ENCODE data around the gene RYR2. TPM values are rescaled to one million over a fixed set of nuclear protein-coding genes. Genes with fewer than 3 reads are reported as not detected.

The RYR2 gene
- total RNA-seq, 1 experiment from 2014 or later = 0.03 TPM

GRCh38 chr1:237042892-237043576 is 1.1 kb downstream of the RYR2 start:
- Histone ChIP-seq H3K4me3 (ENCODE audit: low read depth in 2 of 2, low read length in 2 of 2) (no peak overlapping the region), H3K36me3 (ENCODE audit: control insufficient read depth, insufficient read depth, low read length) (no peaks in the 10 kb centered on the region; the same call in 1 of the 2 replicates), H3K27me3 (ENCODE audit: control insufficient read depth, insufficient read depth, low read length) (peaks cover 8% of the 10 kb centered on the region; the same call in 1 of the 2 replicates), H3K9me3 (ENCODE audit: control insufficient read depth, insufficient read depth, low read depth, low read length) (no peaks in the 10 kb centered on the region), H3K27ac (ENCODE audit: low read length) (no peak overlapping the region), H3K4me1 (ENCODE audit: control insufficient read depth, insufficient read depth, low read length) (no peaks in the 10 kb centered on the region)
- ChIA-PET POLR2A (no interaction called here), CTCF (no interaction called here)
- no peak for TF ChIP-seq POLR2AphosphoS5 (IDR thresholded peaks at IDR 0.05; ENCODE audit: low read depth, low read length)
- TF ChIP-seq TCF7L2 (IDR thresholded peaks at IDR 0.05; ENCODE audit: low read depth, low read length) = no peak
- no peak for TF ChIP-seq REST (IDR thresholded peaks at IDR 0.05; ENCODE audit: insufficient read depth in 1 of 2, low read depth in 2 of 2, low read length in 1 of 2)
- TF ChIP-seq CTCF (IDR thresholded peaks at IDR 0.05) = no peak
- TF ChIP-seq SIN3A (IDR thresholded peaks at IDR 0.05; ENCODE audit: borderline replicate concordance, insufficient read depth, low read depth, low read length) = no peak
- intact Hi-C loops (cut with micrococcal nuclease; ENCODE audit: unreplicated experiment) (no loop called here), in situ Hi-C loops (cut with HindIII; ENCODE audit: low pct_unique_long_range_greater_than_20kb, low sequenced_read_pairs) (no loop called here)
- DNase-seq (ENCODE audit: low read depth, low spot score) (no peak), ATAC-seq (no peak)
- no TSS peak for BruUV-seq (replicated peaks)

GRCh38 chr1:237043846-237044636 is 2.1 kb downstream of the RYR2 start:
- Histone ChIP-seq H3K4me3 (ENCODE audit: low read depth in 2 of 2, low read length in 2 of 2) (no peak overlapping the region), H3K27me3 (ENCODE audit: control insufficient read depth, insufficient read depth, low read length) (peaks cover 8% of the 10 kb centered on the region; the same call in 1 of the 2 replicates), H3K36me3 (ENCODE audit: control insufficient read depth, insufficient read depth, low read length) (no peaks in the 10 kb centered on the region; the same call in 1 of the 2 replicates), H3K4me1 (ENCODE audit: control insufficient read depth, insufficient read depth, low read length) (no peaks in the 10 kb centered on the region), H3K27ac (ENCODE audit: low read length) (no peak overlapping the region), H3K9me3 (ENCODE audit: control insufficient read depth, insufficient read depth, low read depth, low read length) (no peaks in the 10 kb centered on the region)
- POLR2A ChIA-PET = no interaction called here
- no TSS peak for BruUV-seq (replicated peaks)
- intact Hi-C loops (cut with micrococcal nuclease; ENCODE audit: unreplicated experiment) = no loop called here
- ATAC-seq (no peak), DNase-seq (ENCODE audit: low read depth, low spot score) (no peak)
- TF ChIP-seq TCF7L2 (IDR thresholded peaks at IDR 0.05; ENCODE audit: low read depth, low read length) (no peak), CTCF (IDR thresholded peaks at IDR 0.05) (no peak), REST (IDR thresholded peaks at IDR 0.05; ENCODE audit: insufficient read depth in 1 of 2, low read depth in 2 of 2, low read length in 1 of 2) (no peak), POLR2AphosphoS5 (IDR thresholded peaks at IDR 0.05; ENCODE audit: low read depth, low read length) (no peak)
- CTCF ChIA-PET = interaction anchor here (0.7 kb wide), 1 partner anchor 25 kb away, joined by 4 read pairs; no protein-coding TSS in a partner anchor
- in situ Hi-C loops (cut with HindIII; ENCODE audit: low pct_unique_long_range_greater_than_20kb, low sequenced_read_pairs) = no loop called here

Data from Panc1 (cell line).